DND-41 (cell line): Measurements from ENCODE around the gene TCERG1L.

Experiments used
- EZH2 ChIP-seq: IDR thresholded peaks from 3 replicates; pipeline ENCODE4 v1.6.1; 2012; ENCODE audit warnings: borderline replicate concordance, low read depth, mild to moderate bottlenecking, moderate library complexity, low read length, inconsistent platforms; ENCODE audit not compliant: severe bottlenecking
- TF ChIP-seq, protein P1 (sequence below): IDR thresholded peaks from 2 replicates; pipeline ENCODE4 v1.5.1; 2012; ENCODE audit warnings: borderline replicate concordance, low read length, moderate library complexity, mild to moderate bottlenecking; ENCODE audit not compliant: poor library complexity, severe bottlenecking; ENCODE audit errors: extremely low read depth

DNA sequence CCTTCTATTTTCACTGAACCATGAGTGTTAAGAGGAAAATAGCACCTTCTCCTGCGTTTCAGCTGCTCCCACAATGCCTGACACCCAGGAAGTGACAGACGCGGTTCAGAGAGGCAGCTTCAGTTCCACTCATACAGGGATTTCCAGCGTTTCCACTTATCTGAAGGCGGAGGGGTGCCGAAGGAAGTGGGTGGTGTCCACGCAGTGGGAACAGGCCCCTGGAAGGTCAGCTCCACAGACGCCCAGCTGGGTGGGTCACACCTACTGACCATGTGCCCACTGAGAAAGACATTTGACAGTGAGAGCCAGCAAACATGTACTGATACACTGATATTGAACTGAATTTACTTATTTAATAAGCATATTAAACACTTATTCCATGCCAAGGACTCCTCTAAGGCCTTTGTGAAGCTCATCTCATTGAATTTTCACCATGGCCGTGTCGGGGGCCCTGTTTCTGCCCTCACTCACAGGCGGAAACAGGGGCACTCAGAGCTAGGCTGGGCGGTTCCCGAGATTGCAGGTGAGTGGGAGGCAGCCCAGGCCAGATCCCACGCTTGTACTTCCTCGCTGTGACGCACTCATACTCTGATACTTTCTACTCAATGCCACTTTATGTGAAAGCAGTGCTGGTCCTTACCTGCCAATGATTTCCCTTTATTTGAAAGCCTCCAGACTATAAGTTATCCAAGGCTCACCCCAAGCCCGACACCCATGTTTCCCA is 96.8 kb downstream of the TCERG1L start:
- TF ChIP-seq, protein P1, sequence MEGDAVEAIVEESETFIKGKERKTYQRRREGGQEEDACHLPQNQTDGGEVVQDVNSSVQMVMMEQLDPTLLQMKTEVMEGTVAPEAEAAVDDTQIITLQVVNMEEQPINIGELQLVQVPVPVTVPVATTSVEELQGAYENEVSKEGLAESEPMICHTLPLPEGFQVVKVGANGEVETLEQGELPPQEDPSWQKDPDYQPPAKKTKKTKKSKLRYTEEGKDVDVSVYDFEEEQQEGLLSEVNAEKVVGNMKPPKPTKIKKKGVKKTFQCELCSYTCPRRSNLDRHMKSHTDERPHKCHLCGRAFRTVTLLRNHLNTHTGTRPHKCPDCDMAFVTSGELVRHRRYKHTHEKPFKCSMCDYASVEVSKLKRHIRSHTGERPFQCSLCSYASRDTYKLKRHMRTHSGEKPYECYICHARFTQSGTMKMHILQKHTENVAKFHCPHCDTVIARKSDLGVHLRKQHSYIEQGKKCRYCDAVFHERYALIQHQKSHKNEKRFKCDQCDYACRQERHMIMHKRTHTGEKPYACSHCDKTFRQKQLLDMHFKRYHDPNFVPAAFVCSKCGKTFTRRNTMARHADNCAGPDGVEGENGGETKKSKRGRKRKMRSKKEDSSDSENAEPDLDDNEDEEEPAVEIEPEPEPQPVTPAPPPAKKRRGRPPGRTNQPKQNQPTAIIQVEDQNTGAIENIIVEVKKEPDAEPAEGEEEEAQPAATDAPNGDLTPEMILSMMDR: no peak
- no peak for TF ChIP-seq EZH2
